WERI-Rb-1 (cell line): ENCODE results near the gene SYNE4.

Experiments
- DNase-seq: peaks from one replicate; pipeline ENCODE4 v3.0.0-alpha.2; 2020
- H3K27ac ChIP-seq: fragments of 250-450 bp; sonication (Bioruptor Pico); 2 replicates; pipeline ENCODE4 v1.5.1; 2020; ENCODE audit warnings: mild to moderate bottlenecking, moderate library complexity
- H3K27me3 ChIP-seq: fragments of 250-450 bp; sonication (Bioruptor Pico); 2 replicates; pipeline ENCODE4 v1.5.1; 2021; ENCODE audit warnings: mild to moderate bottlenecking, low read depth, moderate library complexity; ENCODE audit not compliant: insufficient read depth, severe bottlenecking
- H3K36me3 ChIP-seq: fragments of 250-450 bp; sonication (Bioruptor Pico); 2 replicates; pipeline ENCODE4 v1.5.1; 2020; ENCODE audit warnings: mild to moderate bottlenecking, moderate library complexity
- H3K4me3 ChIP-seq: 2 replicates; pipeline ENCODE4 v1.5.1; 2011; ENCODE audit warnings: low read depth, mild to moderate bottlenecking, control low read depth, low read length
- H3K9me3 ChIP-seq: fragments of 250-450 bp; sonication (Bioruptor Pico); 2 replicates; pipeline ENCODE4 v1.5.1; 2021; ENCODE audit warnings: mild to moderate bottlenecking, moderate library complexity; ENCODE audit not compliant: severe bottlenecking
- TF ChIP-seq, protein P1 (sequence below): IDR thresholded peaks from 2 replicates; pipeline ENCODE4 v1.5.1; 2011; ENCODE audit warnings: low read depth, mild to moderate bottlenecking, control low read depth, inconsistent platforms, low read length

Gene SYNE4, protein sequence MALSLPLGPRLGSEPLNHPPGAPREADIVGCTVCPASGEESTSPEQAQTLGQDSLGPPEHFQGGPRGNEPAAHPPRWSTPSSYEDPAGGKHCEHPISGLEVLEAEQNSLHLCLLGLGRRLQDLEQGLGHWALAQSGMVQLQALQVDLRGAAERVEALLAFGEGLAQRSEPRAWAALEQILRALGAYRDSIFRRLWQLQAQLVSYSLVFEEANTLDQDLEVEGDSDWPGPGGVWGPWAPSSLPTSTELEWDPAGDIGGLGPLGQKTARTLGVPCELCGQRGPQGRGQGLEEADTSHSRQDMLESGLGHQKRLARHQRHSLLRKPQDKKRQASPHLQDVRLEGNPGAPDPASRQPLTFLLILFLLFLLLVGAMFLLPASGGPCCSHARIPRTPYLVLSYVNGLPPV

DNA sequence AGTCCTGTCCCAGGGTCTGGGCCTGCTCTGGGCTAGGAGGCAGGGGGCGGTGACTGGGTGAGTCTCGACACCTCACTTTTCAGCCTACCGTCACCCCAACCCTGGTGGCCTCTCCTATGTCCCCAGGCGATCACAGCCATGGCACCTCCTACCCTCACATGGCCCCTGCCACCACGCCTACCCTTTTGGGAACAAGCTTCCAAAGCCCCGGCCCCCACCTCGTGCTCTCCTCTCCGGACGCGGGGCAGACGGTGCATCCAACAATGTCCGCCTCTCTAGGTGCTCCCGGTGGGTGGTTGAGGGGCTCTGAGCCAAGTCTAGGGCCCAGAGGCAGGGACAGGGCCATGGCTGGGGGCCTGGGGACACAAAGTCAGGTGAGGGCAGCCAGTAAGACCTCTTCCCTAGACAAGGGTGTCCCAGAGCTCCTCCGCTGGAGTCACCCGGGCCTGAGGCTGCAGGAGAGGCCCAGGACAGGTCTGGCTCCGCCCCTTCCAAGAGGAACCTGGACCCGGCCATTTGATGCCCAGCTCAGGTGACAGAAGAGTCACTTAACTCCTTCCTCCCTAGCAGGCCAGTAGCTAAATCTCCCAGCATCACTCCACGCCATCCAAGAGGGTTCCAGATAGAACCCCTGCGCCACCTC lies at the start of gene SYNE4:
TSS of gene SYNE4 (minus strand) at position 478 of the 643 bp plus-strand sequence. CDS start at position 346, 132 bp downstream.
- H3K9me3 ChIP-seq, result no peaks in the 10 kb centered on the region
- H3K4me3 ChIP-seq, result peak within 1 kb of the TSS; percentile 37
- TF ChIP-seq, protein P1, sequence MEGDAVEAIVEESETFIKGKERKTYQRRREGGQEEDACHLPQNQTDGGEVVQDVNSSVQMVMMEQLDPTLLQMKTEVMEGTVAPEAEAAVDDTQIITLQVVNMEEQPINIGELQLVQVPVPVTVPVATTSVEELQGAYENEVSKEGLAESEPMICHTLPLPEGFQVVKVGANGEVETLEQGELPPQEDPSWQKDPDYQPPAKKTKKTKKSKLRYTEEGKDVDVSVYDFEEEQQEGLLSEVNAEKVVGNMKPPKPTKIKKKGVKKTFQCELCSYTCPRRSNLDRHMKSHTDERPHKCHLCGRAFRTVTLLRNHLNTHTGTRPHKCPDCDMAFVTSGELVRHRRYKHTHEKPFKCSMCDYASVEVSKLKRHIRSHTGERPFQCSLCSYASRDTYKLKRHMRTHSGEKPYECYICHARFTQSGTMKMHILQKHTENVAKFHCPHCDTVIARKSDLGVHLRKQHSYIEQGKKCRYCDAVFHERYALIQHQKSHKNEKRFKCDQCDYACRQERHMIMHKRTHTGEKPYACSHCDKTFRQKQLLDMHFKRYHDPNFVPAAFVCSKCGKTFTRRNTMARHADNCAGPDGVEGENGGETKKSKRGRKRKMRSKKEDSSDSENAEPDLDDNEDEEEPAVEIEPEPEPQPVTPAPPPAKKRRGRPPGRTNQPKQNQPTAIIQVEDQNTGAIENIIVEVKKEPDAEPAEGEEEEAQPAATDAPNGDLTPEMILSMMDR, result no peak
- peak within 1 kb of the TSS; percentile 54; the same call in 1 of the 2 replicates for H3K27ac ChIP-seq
- no peaks in the 10 kb centered on the region; the same call in 1 of the 2 replicates for H3K36me3 ChIP-seq
- peak; percentile 52 for DNase-seq
- H3K27me3 ChIP-seq, result no peaks in the 10 kb centered on the region

DNA sequence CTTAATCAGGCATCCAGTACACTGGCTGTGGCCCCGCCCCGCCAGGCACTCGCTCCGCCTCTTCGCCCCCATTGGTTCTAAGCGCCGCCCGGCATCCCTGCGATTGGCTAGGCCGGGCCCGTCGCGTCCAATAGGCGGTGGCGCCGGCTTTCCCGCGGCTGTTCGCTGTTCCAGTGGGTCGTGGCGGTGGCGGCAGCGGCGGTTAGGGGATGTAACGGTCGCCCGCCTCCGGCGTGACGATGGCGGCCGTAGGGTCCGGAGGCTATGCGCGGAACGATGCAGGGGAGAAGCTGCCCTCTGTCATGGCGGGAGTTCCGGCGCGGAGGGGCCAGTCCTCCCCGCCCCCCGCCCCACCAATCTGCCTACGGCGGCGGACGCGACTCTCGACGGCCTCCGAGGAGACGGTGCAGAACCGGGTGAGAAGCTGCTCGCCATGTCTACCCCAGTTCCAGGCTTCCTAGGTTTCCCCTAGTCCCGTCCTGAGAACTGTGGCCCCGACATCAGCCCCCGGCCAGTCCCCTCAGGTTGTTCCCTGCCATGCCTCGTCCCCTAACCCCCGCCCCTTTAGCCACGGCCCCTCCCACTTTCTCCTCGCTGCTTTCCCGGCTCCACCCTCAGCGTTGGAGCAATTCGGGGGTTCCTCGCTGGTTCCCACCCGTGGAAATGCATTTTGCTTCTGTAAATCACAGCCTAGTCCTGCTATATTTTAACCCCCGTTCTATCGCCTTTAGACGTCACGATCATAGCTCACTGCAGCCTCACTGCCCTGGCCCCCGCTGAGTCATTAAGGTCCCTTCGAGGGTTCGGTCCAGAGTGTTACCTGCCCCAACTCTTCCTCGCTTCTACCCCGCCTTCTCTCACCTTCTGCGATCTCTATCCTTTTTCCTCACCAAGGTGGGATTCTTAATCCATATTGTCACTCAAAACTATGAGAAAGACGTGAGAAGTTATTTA lies 46.4 kb upstream of the SYNE4 start, which contains the start of gene WDR62:
TSS of gene WDR62 (plus strand) at position 165 of the 954 bp plus-strand sequence. CDS start at position 240, 75 bp downstream.
- peaks cover 13% of the 10 kb centered on the region for H3K36me3 ChIP-seq
- peak within 1 kb of the TSS; percentile 72 for H3K4me3 ChIP-seq
- no peaks in the 10 kb centered on the region for H3K27me3 ChIP-seq
- H3K9me3 ChIP-seq, result no peaks in the 10 kb centered on the region
- peak within 1 kb of the TSS; percentile 90 for H3K27ac ChIP-seq
- peak; percentile 94 for DNase-seq
- TF ChIP-seq, protein P1, result no peak

DNA sequence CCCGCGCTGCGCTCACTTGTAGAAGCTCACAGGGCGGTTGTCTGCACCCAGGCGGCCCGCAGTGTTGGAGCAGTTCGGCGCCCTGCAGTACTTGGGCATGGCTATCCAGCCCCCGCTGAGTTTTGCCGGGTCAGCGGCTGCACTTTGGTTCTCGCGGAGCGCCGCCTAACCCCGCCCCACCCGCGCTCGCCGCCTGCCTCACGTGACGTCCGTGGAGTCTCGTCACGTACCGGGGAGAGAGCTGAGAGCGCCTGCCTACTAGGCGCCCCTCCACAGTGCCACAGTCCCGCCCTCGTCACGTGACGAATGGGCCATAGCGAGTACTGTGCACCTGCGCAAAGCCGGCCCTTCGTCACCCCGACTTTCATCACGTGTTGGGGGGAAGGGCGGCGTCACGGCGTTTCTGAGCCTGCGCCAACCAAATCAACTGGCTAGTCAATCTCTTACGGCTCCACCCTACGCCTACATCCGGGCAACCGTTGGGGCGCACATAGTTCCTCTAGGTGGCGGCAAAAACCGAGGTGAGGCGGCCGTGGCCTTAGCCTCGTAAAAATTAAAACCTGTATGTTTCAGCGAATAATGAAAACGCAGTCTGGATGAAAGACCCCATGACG lies 45.6 kb upstream of the SYNE4 start, which contains the start of gene THAP8:
TSS of gene THAP8 (minus strand) at position 167 of the 614 bp plus-strand sequence. CDS start at position 99, 68 bp downstream.
- Histone ChIP-seq H3K4me3 (peak within 1 kb of the TSS; percentile 72), H3K9me3 (no peaks in the 10 kb centered on the region), H3K27ac (peak within 1 kb of the TSS; percentile 90), H3K27me3 (no peaks in the 10 kb centered on the region), H3K36me3 (peaks cover 11% of the 10 kb centered on the region)
- DNase-seq, result peak; percentile 99
- TF ChIP-seq, protein P1, result peak; percentile 34; the same call in 1 of the 2 replicates

DNA sequence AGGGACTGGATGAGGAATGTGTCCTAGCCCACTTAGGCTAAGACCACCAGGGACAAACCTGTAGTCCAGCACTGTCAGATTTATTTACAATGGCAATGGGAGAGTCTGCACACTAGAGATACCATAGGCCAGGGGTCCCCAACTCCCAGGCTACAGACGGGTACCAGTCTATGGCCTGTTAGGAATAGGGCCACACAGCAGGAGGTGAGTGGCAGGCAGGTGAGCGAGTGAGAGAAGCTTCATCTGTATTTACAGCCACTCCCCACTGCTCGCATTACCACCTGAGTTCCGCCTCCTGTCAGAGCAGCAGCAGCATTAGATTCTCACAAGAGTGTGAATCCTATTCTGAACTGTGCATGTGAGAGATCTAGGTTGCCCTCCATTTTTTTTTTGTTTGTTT lies 43.0 kb upstream of the SYNE4 start:
- no peaks in the 10 kb centered on the region for H3K9me3 ChIP-seq
- H3K4me3 ChIP-seq, result no peak overlapping the region
- no peaks in the 10 kb centered on the region for H3K27me3 ChIP-seq
- H3K27ac ChIP-seq, result no peak overlapping the region
- DNase-seq, result no peak
- TF ChIP-seq, protein P1, result no peak
- H3K36me3 ChIP-seq, result peaks cover 2% of the 10 kb centered on the region; the same call in 1 of the 2 replicates

DNA sequence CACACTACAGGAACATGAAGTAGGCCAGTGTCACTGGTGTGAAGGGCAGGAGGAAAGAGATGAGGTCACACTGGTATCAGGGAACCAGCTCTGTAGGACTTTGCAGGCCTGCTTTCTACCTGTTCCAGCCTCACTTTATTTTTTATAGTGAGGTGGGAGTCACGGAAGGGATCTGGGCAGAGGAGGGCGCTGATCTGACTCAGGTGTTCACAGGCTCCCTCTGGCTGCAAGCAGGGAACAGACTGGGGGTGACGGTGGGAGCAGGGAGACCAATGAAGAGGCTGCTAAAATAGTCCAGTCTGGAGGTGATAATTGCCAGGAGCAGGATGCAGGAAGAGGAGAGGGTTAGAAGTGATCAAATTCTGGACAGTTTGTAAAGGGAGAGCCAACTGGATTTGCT lies 42.6 kb upstream of the SYNE4 start:
- H3K9me3 ChIP-seq, result no peaks in the 10 kb centered on the region
- H3K27ac ChIP-seq, result no peak overlapping the region
- H3K4me3 ChIP-seq, result no peak overlapping the region
- TF ChIP-seq, protein P1, result peak; percentile 79
- no peaks in the 10 kb centered on the region for H3K27me3 ChIP-seq
- peaks cover 2% of the 10 kb centered on the region; the same call in 1 of the 2 replicates for H3K36me3 ChIP-seq
- DNase-seq, result peak; percentile 69
